ENCODE measurements around the gene DCAF4. TPM values are rescaled to one million over a fixed set of nuclear protein-coding genes. Genes with fewer than 3 reads are reported as not detected.

DCAF4 gene
- total RNA-seq, 4 donors from 2014 or later: 9.0 to 22.6 (median 19.8) TPM

DNA sequence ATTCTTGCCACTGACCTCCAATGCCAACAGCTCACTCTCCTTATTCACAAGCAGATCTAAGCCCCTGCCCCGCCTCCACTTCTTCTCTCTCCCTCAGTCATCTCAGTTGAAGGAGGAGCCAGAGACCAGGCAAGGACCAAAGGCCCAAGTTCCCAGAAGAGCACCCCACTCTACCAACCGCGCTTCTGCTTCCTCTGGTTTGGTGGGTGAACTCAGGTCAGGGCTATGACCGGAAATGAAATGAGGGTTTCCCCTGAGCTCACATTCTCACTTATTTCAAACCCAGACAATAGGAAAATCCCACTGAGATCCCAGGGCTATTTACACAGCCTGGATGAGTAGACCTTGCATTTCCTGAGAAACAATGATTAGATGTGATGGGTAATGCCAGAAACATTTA, 42.3 kb upstream of the DCAF4 start:
- Histone ChIP-seq H3K9me3 (no peaks in the 10 kb centered on the region), H3K27me3 (peaks cover 2% of the 10 kb centered on the region), H3K4me3 (no peak overlapping the region), H3K4me1 (no peaks in the 10 kb centered on the region), H3K27ac (no peak overlapping the region), H3K36me3 (no peaks in the 10 kb centered on the region)
- 62 to 66% methylated on average over 2 to 4 of the region's 4 CpGs for WGBS, 2 donors (ENCODE audit: low coverage in 1 of 2)
- TF ChIP-seq EP300 (IDR thresholded peaks at IDR 0.05): no peak
- TF ChIP-seq, protein P1, sequence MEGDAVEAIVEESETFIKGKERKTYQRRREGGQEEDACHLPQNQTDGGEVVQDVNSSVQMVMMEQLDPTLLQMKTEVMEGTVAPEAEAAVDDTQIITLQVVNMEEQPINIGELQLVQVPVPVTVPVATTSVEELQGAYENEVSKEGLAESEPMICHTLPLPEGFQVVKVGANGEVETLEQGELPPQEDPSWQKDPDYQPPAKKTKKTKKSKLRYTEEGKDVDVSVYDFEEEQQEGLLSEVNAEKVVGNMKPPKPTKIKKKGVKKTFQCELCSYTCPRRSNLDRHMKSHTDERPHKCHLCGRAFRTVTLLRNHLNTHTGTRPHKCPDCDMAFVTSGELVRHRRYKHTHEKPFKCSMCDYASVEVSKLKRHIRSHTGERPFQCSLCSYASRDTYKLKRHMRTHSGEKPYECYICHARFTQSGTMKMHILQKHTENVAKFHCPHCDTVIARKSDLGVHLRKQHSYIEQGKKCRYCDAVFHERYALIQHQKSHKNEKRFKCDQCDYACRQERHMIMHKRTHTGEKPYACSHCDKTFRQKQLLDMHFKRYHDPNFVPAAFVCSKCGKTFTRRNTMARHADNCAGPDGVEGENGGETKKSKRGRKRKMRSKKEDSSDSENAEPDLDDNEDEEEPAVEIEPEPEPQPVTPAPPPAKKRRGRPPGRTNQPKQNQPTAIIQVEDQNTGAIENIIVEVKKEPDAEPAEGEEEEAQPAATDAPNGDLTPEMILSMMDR (IDR thresholded peaks at IDR 0.05): no peak
- TF ChIP-seq POLR2AphosphoS5 (IDR thresholded peaks at IDR 0.05): no peak
- no peak for TF ChIP-seq POLR2A (IDR thresholded peaks at IDR 0.05)
- ATAC-seq: no peak

DNA sequence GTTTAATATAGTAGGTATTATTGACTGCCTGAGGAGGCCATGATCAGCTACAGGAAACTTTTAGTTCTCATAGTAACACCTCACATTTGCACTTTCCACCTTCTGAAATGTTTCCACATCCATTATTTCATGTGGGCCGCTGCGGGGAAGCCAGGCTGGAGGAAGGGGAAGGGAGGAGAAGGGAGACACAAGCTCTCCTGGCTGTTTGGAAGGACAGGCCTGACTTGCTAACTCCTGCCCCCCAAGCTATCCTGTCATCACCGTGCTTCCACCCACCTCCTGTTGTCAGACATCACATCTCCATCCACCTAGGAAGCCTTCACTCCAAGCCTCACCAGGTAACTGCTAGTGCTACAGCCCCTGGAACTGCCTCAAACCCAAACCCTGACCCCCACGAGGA, 41.9 kb upstream of the DCAF4 start:
- no peak overlapping the region for H3K27ac ChIP-seq
- no peaks in the 10 kb centered on the region for H3K9me3 ChIP-seq
- H3K36me3 ChIP-seq: no peaks in the 10 kb centered on the region
- 68% methylated on average over 3 of the region's 4 CpGs; no CpG with 5 or more reads in 1 of the 2 donors for WGBS, 2 donors (ENCODE audit: low coverage in 1 of 2)
- H3K4me1 ChIP-seq: no peaks in the 10 kb centered on the region
- no peak for ATAC-seq
- TF ChIP-seq EP300 (IDR thresholded peaks at IDR 0.05) (no peak), POLR2AphosphoS5 (IDR thresholded peaks at IDR 0.05) (no peak), POLR2A (IDR thresholded peaks at IDR 0.05) (no peak)
- TF ChIP-seq, protein P1 (IDR thresholded peaks at IDR 0.05): no peak
- H3K27me3 ChIP-seq: peaks cover 6% of the 10 kb centered on the region
- no peak overlapping the region for H3K4me3 ChIP-seq

DNA sequence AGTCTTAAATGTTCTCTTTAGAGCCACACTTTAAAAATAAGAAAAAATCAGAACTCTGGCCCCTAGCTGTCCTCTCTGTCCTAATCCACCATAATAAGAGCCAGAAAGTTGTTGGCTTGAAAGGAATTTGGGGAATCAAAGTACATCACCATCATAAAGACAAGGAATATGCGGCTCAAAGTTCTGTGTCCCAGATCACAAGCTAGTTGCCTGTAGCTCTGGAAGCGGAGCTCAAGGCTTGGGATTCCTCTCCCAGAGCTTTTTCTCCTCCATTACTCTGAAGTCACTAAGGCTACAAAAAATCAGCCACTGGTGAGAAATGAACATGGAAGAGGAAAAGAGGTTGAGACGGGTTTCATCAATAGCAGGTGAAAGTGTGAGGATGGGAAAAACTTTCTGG, 38.8 kb upstream of the DCAF4 start:
- no peak for ATAC-seq
- Histone ChIP-seq H3K9me3 (no peaks in the 10 kb centered on the region), H3K4me3 (no peak overlapping the region), H3K27me3 (peaks cover 34% of the 10 kb centered on the region), H3K36me3 (no peaks in the 10 kb centered on the region), H3K27ac (no peak overlapping the region), H3K4me1 (peaks cover 0 to 17% (median 0%) of the 10 kb centered on the region in 3 donors)
- WGBS, 2 donors (ENCODE audit: low coverage in 1 of 2): 86 to 93% methylated on average over 2 to 3 of the region's 3 CpGs
- no peak for TF ChIP-seq POLR2AphosphoS5 (IDR thresholded peaks at IDR 0.05)
- TF ChIP-seq, protein P1 (IDR thresholded peaks at IDR 0.05): no peak
- no peak for TF ChIP-seq POLR2A (IDR thresholded peaks at IDR 0.05)
- TF ChIP-seq EP300 (IDR thresholded peaks at IDR 0.05): no peak

DNA sequence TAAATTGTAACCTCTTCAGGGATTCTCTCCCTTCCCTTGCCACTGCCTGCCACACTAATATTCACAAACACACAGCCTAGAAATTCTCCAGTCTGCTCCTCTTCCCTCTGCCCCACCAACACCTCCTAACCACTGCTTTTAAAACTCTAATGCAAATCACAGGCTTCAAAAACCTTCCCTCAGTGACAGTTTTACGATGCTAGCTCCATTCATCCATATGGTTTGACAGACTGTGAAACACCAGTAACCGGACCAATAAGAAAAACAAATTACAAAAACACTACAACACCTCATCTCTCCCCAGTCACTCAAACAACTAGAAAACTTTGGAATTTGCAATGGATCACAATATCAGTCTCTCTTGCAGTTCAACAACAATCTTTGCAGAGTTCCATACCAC, 38.1 kb upstream of the DCAF4 start:
- no peaks in the 10 kb centered on the region for H3K9me3 ChIP-seq
- peaks cover 34% of the 10 kb centered on the region for H3K27me3 ChIP-seq
- WGBS, 2 donors (ENCODE audit: low coverage in 1 of 2): 75 to 81% methylated on average over 2 of the region's 2 CpGs
- no peak for ATAC-seq
- H3K4me3 ChIP-seq: no peak overlapping the region
- peaks cover 0 to 24% (median 0%) of the 10 kb centered on the region in 3 donors for H3K4me1 ChIP-seq
- TF ChIP-seq POLR2AphosphoS5 (IDR thresholded peaks at IDR 0.05) (no peak), EP300 (IDR thresholded peaks at IDR 0.05) (no peak), POLR2A (IDR thresholded peaks at IDR 0.05) (no peak)
- TF ChIP-seq, protein P1 (IDR thresholded peaks at IDR 0.05): no peak
- H3K27ac ChIP-seq: no peak overlapping the region
- H3K36me3 ChIP-seq: no peaks in the 10 kb centered on the region

DNA sequence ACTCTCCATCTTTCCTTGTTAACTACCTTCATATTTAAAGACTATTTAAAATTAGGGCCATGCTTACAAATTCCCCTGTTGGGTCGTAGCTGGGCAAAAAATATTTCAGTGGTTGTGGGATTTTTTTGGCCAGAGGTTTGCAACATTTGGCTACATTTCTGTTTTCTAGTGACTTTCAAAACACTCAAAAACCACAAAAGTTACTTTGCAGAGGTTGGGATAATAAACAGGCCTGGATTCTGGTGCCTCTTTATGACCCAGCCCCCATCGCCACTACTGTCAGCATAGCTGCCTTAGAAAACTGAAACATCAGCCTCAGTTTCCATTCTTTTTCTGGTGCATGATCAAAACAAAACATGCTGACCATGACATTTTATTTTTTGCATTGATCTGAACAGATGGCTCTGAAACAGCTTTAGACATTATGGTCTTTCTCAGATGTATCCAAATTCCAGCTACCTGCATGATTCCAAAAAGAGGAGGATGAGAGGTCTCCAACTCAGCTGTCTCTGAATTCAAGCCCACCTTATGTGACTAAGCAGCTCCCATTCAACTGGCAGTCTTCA, 37.5 kb upstream of the DCAF4 start:
- Histone ChIP-seq H3K4me3 (no peak overlapping the region), H3K4me1 (peaks cover 0 to 25% (median 0%) of the 10 kb centered on the region in 3 donors), H3K27ac (no peak overlapping the region), H3K36me3 (no peaks in the 10 kb centered on the region), H3K9me3 (no peaks in the 10 kb centered on the region), H3K27me3 (peaks cover 34% of the 10 kb centered on the region)
- ATAC-seq: no peak
- no peak for TF ChIP-seq POLR2AphosphoS5 (IDR thresholded peaks at IDR 0.05)
- TF ChIP-seq, protein P1 (IDR thresholded peaks at IDR 0.05): no peak
- no peak for TF ChIP-seq EP300 (IDR thresholded peaks at IDR 0.05)
- TF ChIP-seq POLR2A (IDR thresholded peaks at IDR 0.05): no peak
- WGBS, 2 donors (ENCODE audit: low coverage in 1 of 2): 70% methylated on average over 2 of the region's 2 CpGs

Measured in gastroesophageal sphincter (tissue), 4 donors.